HG02943 (cell line): Measurements from ENCODE around the gene COL25A1.

Experiments
- ATAC-seq: cut with Tn5 transposase; IDR thresholded peaks from one replicate; pipeline ENCODE4 v1.9.1; 2021; ENCODE audit warnings: mild to moderate bottlenecking, low read depth, moderate library complexity; ENCODE audit not compliant: unreplicated experiment

COL25A1 gene

DNA sequence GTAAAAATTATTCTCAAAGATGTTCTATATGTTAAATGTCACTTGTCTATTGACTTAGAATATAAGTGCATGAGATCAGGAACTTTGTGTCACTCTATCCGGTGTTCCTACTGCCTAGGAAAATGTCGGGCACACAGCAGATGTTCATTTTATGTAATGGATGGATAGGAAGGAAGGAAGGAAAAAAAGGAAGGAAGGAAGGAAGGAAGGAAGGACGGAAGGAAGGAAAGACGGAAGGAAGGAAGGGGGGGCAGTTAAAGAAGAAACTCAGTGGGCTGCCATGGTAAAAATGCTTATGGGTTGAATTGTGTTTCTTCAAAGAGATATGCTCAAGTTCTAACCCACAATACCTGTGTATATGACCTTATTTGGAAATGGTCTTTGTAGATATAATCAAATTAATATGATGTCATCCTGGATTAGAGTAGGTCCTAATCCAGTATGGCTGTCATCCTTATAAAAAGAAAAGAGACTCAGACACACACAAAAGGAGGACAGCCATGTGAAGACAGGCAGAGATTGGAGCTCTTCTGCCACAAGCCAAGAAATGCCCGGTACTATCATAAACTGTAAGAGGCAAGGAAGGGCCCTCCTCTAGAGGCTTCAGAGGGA, 86.3 kb downstream of the COL25A1 start:
- no peak for ATAC-seq

DNA sequence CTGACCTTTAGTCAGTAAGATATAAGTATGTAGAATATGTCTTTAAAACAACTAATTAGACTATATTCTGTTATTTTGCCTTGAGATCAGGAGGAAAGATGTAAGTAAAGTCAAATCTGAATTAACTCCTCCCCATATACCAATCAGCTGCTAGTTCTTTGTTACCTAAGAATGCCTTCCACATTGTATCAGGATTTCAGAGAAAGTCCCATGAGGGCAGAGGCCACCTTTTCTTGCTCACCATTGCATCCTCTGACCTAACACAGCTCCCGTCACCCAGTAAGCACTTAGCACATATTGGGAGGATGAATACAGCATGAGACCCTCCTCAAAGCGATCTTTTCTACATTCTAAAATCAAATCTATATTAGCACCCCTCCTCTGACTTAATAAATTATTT, 87.0 kb downstream of the COL25A1 start:
- ATAC-seq = no peak

DNA sequence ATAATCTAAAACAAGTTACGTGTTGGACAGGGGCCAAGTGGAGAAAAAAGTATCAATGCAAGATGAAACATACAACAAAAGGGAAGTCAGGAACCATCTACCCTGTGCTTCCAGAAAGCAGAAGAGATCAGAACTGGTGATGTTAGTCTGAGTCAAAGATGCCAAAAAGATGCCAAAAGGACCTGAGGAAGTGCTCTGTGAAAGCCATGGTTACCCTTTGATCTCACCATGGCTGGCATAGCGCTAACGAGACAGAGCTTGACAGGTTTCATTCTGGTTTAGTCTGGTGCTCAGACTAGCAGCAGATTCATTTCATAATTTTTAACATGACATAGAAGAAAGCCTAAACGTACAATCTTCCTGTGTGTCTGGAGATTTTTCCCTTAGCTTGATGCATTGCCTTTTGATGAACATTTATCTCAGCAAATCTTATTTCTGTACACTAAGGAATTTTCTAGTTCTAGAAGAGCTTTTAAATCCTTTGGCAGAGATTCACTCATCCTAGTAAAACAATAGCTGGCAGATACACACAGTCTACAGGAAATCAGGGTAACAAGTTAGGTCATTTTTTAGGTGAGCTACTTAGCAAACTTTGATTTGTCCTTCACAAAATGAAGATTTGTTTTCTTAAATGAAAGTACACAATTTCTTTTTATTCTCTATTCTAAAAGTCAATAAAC, 87.7 kb downstream of the COL25A1 start:
- ATAC-seq = no peak

DNA sequence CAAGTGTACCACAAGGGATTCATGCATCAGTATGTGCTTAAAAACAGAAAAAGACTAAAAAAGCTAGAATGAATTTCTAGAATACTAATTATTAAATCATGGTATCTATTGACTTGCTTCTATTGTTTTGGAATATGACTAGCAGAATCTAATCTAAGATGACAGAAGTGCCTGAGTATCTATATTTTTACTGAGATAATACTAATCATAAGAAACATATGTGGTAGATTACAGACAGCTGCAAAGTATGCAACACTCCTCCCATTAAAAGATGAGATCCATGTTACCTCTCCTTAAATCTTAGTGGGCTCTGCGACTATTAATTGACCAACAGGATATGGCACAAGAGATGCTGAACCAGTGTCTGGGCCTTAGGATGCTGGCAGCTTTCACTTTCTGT, 89.4 kb downstream of the COL25A1 start:
- ATAC-seq = no peak

DNA sequence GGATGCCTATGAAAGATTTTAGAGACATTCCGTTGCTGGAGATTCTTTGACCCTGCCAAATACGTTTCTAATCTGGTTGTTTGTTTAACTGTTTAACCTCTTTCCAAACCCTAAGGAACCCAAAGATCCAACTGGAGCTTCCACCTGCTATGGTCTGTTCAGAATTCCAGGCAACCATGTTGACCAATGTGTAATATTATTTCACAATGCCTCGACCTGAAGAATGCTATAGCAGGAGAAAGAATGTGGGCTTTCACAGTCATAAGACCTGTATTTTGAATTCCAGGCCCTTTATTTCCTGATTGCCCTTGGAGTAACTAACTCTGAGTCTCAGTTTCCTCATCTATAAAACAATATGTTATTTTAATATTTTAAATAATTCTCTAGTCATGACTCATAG, 90.8 kb downstream of the COL25A1 start:
- ATAC-seq = no peak

DNA sequence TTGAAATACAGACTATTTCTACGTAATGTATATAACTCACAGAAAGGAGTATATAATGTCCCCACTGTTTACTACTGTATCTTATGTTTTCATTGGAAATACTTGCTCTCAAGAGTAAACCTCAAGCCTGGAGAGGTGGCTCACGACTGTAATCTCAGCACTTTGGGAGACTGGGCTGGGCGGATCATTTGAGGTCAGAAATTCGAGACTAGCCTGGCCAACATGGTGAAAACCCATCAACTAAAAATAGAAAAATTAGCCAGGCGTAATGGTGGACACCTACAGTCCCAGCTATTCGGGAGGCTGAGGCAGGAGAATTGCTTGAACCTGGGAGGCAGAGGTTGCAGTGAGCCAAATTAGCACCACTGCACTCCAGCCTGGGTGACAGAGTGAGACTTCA, 92.8 kb downstream of the COL25A1 start:
- no peak for ATAC-seq

DNA sequence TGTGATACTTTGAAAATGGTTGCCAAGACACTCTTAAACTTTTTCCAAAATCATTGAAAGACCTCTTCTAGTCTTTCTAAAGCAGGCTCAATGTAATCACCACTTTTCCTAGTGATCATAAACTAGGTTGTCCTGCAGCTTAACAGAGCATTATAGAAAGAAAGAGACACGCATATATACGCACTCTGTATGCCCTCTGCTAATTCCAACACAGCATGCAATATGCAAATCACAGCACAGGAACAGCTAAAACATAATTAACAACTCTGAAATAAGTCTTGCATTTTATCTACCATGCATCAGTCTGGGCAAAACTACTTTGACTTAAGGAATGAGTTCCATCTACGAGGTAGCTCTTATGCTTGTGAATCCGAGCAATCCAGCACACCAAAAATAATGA, 94.6 kb downstream of the COL25A1 start:
- ATAC-seq = no peak

DNA sequence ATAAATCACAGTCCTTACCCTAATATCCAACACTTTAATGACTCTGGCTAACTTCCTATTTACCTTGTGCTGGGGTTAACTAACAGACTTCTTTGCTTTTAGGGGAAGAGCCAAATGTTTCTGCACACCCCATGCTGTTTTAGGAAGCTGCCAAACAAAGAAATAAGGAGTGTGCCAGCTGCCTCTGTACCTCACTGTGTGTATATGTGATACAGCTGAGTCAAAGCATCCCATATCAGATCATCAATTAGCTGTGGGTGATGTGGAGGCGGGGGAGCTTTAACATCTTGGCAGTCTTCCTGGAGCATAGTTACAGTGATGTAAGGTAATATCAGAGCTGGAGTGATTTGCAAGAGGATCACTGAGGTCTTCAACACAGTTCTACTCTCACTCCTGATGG, 95.4 kb downstream of the COL25A1 start:
- no peak for ATAC-seq

DNA sequence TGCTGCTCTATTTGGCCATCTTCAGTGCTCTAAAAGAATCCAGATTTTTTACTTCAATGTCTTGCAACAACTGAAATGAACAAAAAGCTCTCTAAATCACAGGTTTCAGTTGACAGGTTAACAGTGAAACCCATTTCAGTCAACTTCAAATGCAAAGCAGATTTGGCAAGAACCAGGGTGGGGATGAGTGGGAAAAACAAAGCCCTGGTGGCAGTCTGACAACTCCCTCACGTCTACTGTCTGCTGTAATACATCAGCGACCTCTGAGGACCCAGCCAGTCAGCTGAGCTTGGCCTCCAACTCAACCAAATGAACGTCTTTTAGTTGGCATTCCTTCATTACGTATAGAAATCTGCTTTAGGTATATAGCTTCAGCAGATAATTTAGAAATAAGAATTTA, 95.8 kb downstream of the COL25A1 start:
- ATAC-seq = no peak

DNA sequence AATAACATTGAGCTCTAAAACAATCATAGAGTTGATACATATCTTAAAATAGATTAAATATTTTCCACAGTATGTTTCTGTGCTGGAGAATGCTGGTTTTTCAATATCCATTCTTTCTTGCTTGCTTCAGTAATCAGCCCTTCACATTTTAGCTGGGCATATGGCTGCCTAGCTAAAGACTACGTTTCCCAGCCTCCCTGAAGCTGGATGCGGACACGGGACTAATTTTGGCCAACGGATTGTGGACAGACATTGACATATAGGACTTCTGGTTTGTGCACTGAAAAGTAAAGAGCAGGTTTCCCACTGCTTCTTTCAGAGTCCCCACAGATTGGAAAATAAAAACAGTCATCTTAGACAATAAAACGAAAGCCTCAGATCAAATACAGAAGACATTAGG, 97.3 kb downstream of the COL25A1 start:
- no peak for ATAC-seq

DNA sequence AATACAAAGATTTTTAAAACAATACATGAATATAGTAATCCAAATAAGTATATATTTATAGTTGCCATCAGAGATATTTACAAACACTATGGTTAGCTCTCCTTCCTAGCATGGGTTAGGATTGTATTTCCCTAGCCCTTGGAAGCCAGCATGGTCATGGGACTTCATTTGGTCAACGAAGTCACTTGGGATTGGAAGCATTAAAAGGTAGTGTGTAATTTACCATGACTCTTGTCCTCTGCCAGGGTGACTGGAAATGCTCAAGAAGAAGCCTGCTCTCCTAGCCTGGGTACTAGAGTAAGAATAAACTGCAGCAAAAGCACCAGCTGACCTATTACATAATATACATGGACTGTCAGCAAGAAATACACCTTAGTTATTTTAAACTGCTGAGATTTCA, 102.9 kb downstream of the COL25A1 start:
- no peak for ATAC-seq

DNA sequence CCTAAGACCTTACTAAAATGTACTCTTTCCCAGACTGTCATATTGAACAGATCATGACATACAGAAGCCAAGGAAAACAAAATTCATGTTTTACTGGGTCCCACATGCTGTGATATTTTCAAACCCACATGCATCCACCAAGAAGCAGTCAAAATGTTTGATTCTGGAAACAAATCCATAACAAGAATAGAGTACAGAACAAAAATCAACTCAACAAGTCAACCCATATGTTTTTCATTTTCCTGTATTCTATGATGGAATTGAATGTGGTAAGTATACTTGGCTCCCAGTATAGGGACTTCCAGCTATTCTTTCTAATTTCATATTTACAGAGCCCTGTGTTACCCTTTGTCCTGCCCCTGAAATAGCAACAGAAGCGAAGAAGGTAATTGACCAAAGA, 106.8 kb downstream of the COL25A1 start:
- ATAC-seq = no peak

DNA sequence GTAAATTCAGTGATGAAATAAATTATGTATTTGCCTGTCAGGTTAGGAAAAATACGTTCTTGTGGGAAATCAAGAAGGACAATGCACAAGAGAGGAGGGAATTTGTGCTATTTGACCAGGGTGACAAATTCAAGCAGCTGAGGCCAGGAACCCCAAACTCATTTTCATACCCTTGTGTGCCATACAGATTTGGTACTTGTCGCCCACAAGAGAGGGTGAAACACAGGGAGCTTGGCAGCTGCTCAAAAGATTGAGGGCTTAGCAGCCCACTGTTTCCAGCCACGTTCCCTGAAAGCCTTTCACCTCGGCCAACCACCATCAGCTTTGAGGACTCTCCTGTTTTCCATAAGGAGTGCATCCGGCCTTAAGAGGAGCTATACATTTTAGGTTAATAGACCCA, 111.2 kb downstream of the COL25A1 start:
- no peak for ATAC-seq

DNA sequence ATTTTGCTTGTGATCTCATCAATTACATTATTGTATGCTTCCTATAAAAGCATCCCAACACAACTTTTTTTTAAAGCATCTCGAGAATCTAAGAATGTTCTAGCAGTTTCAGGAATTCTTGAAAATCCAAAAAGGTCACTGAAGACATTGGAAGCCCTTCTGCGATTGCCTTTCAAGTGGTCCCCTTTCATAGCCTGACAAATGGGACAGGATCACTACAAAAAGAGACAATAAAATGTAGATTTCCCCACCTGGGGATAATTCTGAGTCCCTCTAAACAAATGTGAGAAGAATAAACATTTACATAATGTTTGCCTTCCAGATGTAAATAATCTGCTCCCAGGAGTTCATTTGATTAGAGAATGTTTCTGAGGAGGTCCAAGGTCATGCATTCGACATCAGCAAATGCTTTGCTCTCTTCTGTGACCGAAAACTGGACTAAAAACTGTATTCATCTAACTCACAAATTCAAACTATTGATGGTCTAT, 116.0 kb downstream of the COL25A1 start:
- ATAC-seq = no peak

DNA sequence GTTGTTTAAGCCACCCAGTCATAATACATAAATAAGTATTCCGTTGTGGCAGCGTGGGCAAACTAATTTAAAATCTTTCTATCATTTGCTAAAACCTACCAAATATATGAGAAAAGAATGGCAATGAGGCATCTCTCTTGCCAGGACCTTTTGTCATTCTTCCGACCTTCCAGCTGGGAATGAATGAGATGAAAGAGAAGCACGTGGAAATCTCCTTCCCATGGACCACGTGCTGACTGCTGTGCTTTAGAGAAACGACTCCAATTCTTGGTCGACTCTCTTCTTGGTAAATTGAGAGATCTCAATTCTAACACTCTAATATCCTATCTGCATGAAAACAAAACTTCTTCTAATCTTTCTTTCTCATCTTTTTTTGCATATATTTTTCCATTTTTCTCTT, 116.5 kb downstream of the COL25A1 start:
- ATAC-seq = no peak

DNA sequence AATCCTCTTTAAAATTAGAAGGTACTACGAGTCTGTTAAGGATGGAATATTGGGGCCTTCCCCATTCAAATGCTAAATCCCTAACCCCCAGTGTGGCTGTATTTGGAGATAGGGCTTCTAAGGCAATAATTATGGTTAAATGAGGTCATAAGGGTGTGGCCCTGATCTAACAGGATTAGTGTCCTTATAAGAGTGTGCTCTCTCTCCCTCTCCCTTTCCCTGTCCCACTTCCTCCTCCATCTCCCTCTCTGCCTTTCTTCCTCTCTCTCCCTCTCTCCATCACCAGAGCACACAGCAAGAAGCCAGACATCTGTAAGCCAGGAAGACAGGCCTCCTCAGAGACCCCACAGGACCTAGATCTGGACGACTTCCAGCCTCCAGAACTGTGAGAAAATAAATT, 116.9 kb downstream of the COL25A1 start:
- ATAC-seq = no peak

DNA sequence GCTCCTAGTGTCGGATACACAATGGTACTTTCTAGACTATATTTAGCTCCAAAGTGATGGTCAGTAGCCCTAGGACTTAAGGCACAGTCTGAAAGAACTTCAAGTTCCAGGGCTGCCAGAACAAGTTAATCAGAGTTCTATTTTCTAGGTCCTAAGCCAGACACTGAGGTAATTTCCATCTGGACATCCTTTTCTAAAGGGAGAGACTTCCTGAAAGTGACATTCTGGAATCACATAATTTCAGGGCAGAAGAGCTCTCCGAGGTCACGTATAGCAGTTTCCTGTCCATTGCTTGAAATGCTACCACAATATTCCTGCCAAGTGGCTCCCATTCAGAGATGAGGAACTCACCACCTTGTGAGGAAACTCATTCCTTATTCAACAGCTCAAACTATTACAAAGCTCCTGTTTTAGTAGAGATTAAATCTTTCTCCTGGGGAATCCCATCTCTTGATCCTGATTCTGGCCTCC, 117.9 kb downstream of the COL25A1 start:
- no peak for ATAC-seq

DNA sequence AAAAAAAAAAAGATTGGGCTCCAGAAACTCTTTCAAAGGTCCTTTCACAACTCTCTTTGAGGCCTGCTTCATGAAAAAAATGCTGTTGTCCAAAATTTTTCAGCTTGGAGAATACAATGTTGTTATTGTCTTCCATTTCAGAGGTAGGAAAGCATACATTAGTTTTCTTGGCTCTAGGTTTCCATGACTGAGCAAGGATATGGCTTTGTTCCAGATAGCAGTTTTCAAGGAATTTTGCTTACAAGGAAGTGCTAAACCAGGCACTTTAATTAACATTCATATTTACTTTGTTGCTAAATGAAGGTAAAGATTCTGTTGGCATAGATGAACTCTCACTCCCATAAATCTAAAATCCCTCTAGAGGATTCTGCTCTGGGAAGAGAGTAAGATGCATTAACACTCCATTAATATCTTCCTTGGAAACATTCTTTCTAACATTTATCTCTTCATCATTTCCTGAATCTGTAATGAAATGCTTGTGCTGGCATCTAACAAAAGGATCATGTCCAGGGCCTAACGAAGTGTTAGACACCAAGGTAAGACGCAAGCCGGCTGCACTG, 118.4 kb downstream of the COL25A1 start:
- no peak for ATAC-seq

DNA sequence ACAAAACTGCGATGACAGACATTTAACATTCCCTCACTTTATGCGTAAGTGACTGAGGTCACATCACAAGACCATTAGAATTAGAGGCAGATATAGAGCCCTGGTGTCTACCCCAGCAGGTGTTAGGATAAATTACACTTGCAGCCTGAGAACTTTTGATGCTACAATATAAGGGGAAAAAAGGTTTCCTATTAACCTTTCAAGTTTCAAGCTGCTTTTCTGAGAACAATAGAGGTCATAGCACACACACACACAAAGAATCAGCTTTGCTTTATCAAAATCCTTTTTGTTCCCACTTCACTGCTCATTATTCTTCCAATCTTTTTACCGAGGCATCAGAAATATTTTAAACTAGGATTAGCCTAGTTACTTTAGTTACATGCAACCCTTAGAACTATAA, 119.8 kb downstream of the COL25A1 start:
- no peak for ATAC-seq

DNA sequence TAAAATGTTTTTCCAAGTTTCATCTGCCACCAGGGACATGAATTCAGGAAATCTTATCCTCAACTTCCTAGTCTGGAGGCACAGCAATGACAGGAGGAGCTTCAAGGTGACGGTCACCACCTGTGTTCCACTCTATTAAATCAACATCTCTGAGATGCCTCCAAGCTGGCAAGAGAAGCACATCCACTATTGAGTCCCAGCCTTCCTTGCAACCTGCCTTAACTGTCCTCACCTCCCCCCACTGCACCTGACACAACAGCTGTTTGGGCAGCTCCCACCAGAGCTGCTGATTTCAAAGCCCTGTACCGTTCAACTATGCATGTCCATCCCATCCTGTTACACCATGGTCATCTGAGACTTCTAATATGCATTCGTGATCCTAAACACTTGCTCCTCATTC, 123.4 kb downstream of the COL25A1 start:
- ATAC-seq = no peak

DNA sequence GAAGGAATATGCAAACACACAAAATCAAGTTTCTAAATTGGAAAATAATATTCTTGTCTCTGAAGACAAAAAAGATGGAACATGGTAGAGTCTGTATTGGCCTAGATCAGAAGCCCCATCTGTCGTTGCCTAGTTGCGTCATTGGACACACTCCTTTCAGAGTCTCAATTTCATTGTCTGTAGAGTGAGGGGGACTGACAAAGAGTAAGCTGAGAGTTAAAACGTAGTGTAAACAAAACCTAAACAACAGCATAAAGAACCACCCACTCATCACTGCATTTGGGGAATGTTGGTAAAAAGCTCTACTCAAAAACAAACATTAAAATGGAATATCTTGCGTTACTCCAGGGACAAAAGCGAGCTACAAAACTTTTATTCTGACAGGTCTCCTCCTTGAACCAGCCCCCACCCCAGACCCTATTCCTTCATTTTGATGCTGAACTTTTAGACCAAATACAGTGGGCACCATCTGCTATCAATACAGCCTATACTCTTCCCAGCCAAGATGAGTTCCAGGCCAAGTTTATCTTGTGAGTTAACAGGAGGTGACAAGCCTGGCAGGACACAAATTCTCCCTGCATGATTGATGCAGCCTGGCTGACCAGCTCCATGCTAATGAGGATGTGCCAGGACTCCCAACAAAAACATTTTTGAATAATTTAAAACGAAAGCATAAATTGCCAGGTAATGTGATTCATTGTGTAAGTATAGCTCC, 125.2 kb downstream of the COL25A1 start:
- no peak for ATAC-seq
